Keratinocyte (primary cell): ENCODE results near the gene ARAF. TPM values are rescaled to one million over a fixed set of nuclear protein-coding genes. Genes with fewer than 3 reads are reported as not detected.

Experiments
- DNase-seq: peaks from one replicate; pipeline ENCODE4 v3.0.0-alpha.2; 2011; ENCODE audit warnings: low read depth, missing footprints, low spot score
- FAIRE-seq: peaks from 2 replicates; lab custom pipeline; 2011; peaks lifted over from hg19 to GRCh38; lab: Jason Lieb, UNC
- H2AFZ ChIP-seq: 2 replicates; pipeline ENCODE4 v1.6.0; 2012; ENCODE audit warnings: low read length, control low read depth, inconsistent platforms; ENCODE audit not compliant: control insufficient read depth
- H3K27ac ChIP-seq: 2 replicates; pipeline ENCODE4 v1.5.1; 2011; ENCODE audit warnings: low read length; ENCODE audit not compliant: control insufficient read depth, insufficient read depth
- H3K27me3 ChIP-seq: 3 replicates; pipeline ENCODE4 v1.6.0; 2011; ENCODE audit warnings: low read length; ENCODE audit not compliant: control insufficient read depth, insufficient read depth; ENCODE audit errors: extremely low read depth
- H3K36me3 ChIP-seq, 2 experiments: 2 replicates in 1 of 2; 3 replicates in 1 of 2; pipeline ENCODE4 v1.5.1; 2011; ENCODE audit warnings: low read length in 2 of 2, mild to moderate bottlenecking in 1 of 2; ENCODE audit not compliant: control insufficient read depth in 2 of 2, insufficient read depth in 2 of 2; ENCODE audit errors: extremely low read depth in 1 of 2
- H3K4me1 ChIP-seq: 3 replicates; pipeline ENCODE4 v1.5.1; 2011; ENCODE audit warnings: low read length; ENCODE audit not compliant: control insufficient read depth, insufficient read depth; ENCODE audit errors: extremely low read depth
- H3K4me2 ChIP-seq: 3 replicates; pipeline ENCODE4 v1.6.0; 2011; ENCODE audit warnings: low read depth, low read length; ENCODE audit not compliant: control insufficient read depth, insufficient read depth; ENCODE audit errors: extremely low read depth
- H3K4me3 ChIP-seq, 3 experiments: fragments of 200-600 bp in 1 of 3; sonication (generic) in 1 of 3; 2 replicates in 2 of 3; 3 replicates in 1 of 3; pipeline ENCODE4 v1.5.1; 2011 to 2016; ENCODE audit warnings: low read length in 3 of 3, mild to moderate bottlenecking in 3 of 3, control low read depth in 2 of 3, inconsistent platforms in 1 of 3, low read depth in 1 of 3, mixed read lengths in 1 of 3, mixed run types in 1 of 3, moderate library complexity in 1 of 3; ENCODE audit not compliant: control insufficient read depth in 2 of 3, insufficient read depth in 2 of 3; ENCODE audit errors: extremely low read depth in 1 of 3
- H3K79me2 ChIP-seq: 2 replicates; pipeline ENCODE4 v1.6.0; 2012; ENCODE audit warnings: low read length; ENCODE audit not compliant: control insufficient read depth, insufficient read depth
- H3K9ac ChIP-seq: 3 replicates; pipeline ENCODE4 v1.6.0; 2011; ENCODE audit warnings: low read length; ENCODE audit not compliant: control insufficient read depth, insufficient read depth; ENCODE audit errors: extremely low read depth
- H3K9me1 ChIP-seq: 3 replicates; pipeline ENCODE4 v1.6.0; 2011; ENCODE audit warnings: low read length; ENCODE audit not compliant: control insufficient read depth, insufficient read depth; ENCODE audit errors: extremely low read depth
- H3K9me3 ChIP-seq: 2 replicates; pipeline ENCODE4 v1.5.1; 2012; ENCODE audit warnings: low read depth, low read length; ENCODE audit not compliant: control insufficient read depth
- H4K20me1 ChIP-seq: 3 replicates; pipeline ENCODE4 v1.6.0; 2011; ENCODE audit warnings: low read length; ENCODE audit not compliant: control insufficient read depth, insufficient read depth; ENCODE audit errors: extremely low read depth
- EZH2 ChIP-seq: IDR thresholded peaks from one replicate; pipeline ENCODE4 v1.6.1; 2012; ENCODE audit warnings: inconsistent platforms, mild to moderate bottlenecking, low read length, moderate library complexity
- dilution Hi-C: fragments of 300-500 bp; cut with MboI; formaldehyde crosslinking; loops from one replicate; pipeline ENCODE4 v1.7.0; 2020; ENCODE audit warnings: low sequenced_read_pairs; ENCODE audit not compliant: extremely low pct_ligation_motif_present
- polyA plus RNA-seq, 5 experiments: library from polyadenylated mRNA; depleted of rRNA in 3 of 5; stranded (reverse) in 3 of 5; stranded (forward) in 1 of 5; unstranded in 1 of 5; fragments of >200 nt; gene quantifications; 1 replicate in 1 of 5; 2 replicates in 3 of 5; 3 replicates in 1 of 5; pipeline versions ENCODE4 v1.2.1 to v1.2.3, GENCODE V29; 2011 to 2012; ENCODE audit warnings: missing spikeins in 2 of 5, low read depth in 1 of 5, low replicate concordance in 1 of 5
- TF ChIP-seq, protein P1 (sequence below), 3 experiments: IDR thresholded peaks in 1 of 3; conservative IDR thresholded peaks in 1 of 3; optimal IDR thresholded peaks in 1 of 3; 2 replicates in 2 of 3; 3 replicates in 1 of 3; pipeline versions ENCODE3 to v1.5.1; 2011; ENCODE audit warnings: low read length in 3 of 3, mild to moderate bottlenecking in 3 of 3, moderate library complexity in 2 of 3, control low read depth in 1 of 3, inconsistent platforms in 1 of 3; ENCODE audit not compliant: insufficient read depth in 2 of 3; ENCODE audit errors: extremely low read depth in 1 of 3

Gene ARAF
- polyA plus RNA-seq, 1 donor (not counting 4 experiments of a cell fraction or from before 2014, with no cell fraction given): 21.3 TPM

DNA sequence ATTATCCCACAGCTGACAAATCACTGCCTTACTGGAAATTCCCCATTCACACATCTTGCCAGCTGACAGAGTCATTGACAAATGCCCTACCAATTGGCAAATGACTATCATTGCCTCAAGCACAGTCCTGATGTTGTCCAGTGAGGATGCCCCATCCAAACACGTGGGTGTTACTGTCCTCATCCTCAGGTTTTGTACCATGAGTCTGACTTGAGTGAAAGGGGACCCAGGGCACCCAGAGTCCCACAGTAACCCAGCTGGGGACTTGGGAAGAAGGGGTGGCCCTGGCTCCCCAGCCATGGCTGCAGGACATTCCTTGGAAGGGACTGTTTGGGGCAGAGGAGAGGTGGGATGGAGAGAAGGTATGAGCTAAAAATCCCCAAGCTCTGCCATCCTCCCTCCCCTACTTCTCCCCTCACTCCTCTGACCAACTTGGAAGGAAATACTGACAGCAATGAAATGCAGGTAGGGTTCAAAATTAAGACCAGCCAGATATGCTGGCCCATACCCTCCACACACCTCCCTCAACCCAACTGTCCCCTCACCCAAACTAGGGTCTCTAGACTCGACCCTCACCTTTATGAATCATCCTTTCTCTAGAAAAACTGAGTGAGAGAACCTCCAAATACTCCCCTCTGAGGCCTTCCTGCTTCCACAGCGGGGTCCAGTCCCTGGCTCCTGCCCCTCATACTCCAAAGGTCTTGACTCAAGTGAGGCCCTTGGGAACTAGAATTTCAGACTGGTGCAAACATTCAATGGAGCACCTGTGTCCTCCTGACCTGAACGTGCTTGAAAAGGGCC is 26.3 kb downstream of the ARAF start:
- Histone ChIP-seq H3K4me3 (no peak overlapping the region), H3K36me3 (peaks cover 0 to 10% of the 10 kb centered on the region in 2 experiments), H3K9ac (no peak overlapping the region), H3K27ac (no peak overlapping the region), H3K79me2 (no peaks in the 10 kb centered on the region), H3K4me2 (no peak overlapping the region), H4K20me1 (no peaks in the 10 kb centered on the region), H3K27me3 (no peaks in the 10 kb centered on the region), H3K4me1 (peaks cover 2% of the 10 kb centered on the region), H3K9me1 (no peaks in the 10 kb centered on the region), H2AFZ (no peak overlapping the region), H3K9me3 (no peaks in the 10 kb centered on the region)
- DNase-seq (no peak), FAIRE-seq (no peak)
- TF ChIP-seq, protein P1, sequence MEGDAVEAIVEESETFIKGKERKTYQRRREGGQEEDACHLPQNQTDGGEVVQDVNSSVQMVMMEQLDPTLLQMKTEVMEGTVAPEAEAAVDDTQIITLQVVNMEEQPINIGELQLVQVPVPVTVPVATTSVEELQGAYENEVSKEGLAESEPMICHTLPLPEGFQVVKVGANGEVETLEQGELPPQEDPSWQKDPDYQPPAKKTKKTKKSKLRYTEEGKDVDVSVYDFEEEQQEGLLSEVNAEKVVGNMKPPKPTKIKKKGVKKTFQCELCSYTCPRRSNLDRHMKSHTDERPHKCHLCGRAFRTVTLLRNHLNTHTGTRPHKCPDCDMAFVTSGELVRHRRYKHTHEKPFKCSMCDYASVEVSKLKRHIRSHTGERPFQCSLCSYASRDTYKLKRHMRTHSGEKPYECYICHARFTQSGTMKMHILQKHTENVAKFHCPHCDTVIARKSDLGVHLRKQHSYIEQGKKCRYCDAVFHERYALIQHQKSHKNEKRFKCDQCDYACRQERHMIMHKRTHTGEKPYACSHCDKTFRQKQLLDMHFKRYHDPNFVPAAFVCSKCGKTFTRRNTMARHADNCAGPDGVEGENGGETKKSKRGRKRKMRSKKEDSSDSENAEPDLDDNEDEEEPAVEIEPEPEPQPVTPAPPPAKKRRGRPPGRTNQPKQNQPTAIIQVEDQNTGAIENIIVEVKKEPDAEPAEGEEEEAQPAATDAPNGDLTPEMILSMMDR (optimal IDR thresholded peaks at IDR 0.05 in 1 of 3, IDR thresholded peaks at IDR 0.05 in 1 of 3, conservative IDR thresholded peaks at IDR 0.05 in 1 of 3; ENCODE audit: extremely low read depth in 1 of 3, insufficient read depth in 2 of 3, low read length in 3 of 3): no peak
- TF ChIP-seq EZH2: no peak
- dilution Hi-C loops: no loop called here

GRCh38 chrX:47587906-47588735 is 27.1 kb downstream of the ARAF start:
- no peak overlapping the region for H2AFZ ChIP-seq
- H3K9me1 ChIP-seq: no peaks in the 10 kb centered on the region
- no peak for TF ChIP-seq EZH2
- TF ChIP-seq, protein P1 (optimal IDR thresholded peaks at IDR 0.05 in 1 of 3, IDR thresholded peaks at IDR 0.05 in 1 of 3, conservative IDR thresholded peaks at IDR 0.05 in 1 of 3; ENCODE audit: extremely low read depth in 1 of 3, insufficient read depth in 2 of 3, low read length in 3 of 3): no peak
- DNase-seq (no peak), FAIRE-seq (no peak)
- no peak overlapping the region for H3K4me2 ChIP-seq
- dilution Hi-C loops: no loop called here
- H3K9me3 ChIP-seq: no peaks in the 10 kb centered on the region
- peaks cover 0 to 10% of the 10 kb centered on the region in 2 experiments for H3K36me3 ChIP-seq
- H3K9ac ChIP-seq: no peak overlapping the region
- no peak overlapping the region for H3K4me3 ChIP-seq
- H3K27me3 ChIP-seq: no peaks in the 10 kb centered on the region
- H3K27ac ChIP-seq: no peak overlapping the region
- peaks cover 2% of the 10 kb centered on the region for H3K4me1 ChIP-seq
- H3K79me2 ChIP-seq: no peaks in the 10 kb centered on the region
- H4K20me1 ChIP-seq: no peaks in the 10 kb centered on the region
